Adrenal gland (tissue), 5 donors: ENCODE measurements around the gene GNAT1.

Source experiments
- POLR2A ChIP-seq, 2 donors: fragments of 450-650 bp; IDR thresholded peaks; one replicate each; pipeline ENCODE4 v1.6.1; 2017; ENCODE audit warnings: antibody characterized with exemption in 2 of 2, mild to moderate bottlenecking in 2 of 2, moderate library complexity in 1 of 2
- TF ChIP-seq, protein P1 (sequence below), 6 experiments: fragments of 450-650 bp in 4 of 6; fragments of 200-600 bp in 2 of 6; sonication (generic) in 1 of 6; IDR thresholded peaks; 1 replicate in 5 of 6; 2 replicates in 1 of 6; pipeline versions ENCODE4 v1.5.1 to v1.8.0; 2016 to 2021; ENCODE audit warnings: antibody characterized with exemption in 6 of 6, mild to moderate bottlenecking in 2 of 6, moderate library complexity in 1 of 6
- donor health status: DM: no; HTN: no; CAD: no.

DNA sequence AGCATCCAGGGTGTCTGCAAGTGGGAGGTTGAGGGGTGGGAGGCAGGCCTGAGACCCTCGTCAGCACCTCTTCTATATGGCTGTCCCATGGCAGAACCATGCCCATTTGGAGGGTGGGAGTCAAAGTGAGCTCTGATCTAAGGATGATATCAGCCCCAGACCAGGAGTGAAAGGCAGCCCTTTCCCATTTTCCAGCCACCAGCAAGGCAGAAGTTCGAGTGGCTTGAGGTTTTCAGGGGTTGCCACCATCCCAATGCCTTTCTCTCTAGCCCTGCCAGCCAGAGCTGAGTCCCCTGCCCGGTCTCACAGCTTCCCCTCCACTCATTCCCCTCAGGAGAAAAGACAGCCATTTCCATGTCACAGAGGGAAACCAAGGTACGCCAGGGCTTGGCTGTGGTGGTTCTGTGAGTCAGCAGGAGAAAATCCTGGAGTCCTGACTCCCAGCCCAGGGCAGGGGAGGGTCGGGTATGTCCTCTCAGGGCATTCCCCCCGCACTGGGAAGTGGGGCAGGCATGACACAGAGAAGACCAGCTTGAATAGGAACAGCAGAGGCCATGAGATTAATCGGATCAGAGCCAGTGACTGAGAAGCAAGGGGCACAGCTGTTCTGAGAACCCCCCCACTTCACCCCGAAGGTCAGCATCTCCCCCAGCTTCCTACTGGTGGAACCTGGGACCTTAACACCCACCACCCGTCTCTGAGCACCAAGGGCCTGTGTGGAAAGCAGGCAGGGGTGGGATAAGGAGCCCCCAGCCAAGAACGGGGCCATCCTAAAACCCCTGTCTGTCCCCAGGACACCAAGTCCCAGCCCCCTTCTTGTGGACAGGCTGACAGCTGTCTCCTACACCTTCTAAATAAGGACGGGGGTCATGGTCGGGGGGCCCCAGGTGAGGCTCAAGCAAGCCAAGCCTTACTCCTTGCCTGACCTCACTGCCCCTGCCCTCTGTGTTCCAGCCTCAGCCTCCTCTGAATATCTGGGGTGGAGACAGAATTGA, 12.7 kb downstream of the GNAT1 start:
- TF ChIP-seq POLR2A (IDR thresholded peaks at IDR 0.05): no peak
- TF ChIP-seq, protein P1, sequence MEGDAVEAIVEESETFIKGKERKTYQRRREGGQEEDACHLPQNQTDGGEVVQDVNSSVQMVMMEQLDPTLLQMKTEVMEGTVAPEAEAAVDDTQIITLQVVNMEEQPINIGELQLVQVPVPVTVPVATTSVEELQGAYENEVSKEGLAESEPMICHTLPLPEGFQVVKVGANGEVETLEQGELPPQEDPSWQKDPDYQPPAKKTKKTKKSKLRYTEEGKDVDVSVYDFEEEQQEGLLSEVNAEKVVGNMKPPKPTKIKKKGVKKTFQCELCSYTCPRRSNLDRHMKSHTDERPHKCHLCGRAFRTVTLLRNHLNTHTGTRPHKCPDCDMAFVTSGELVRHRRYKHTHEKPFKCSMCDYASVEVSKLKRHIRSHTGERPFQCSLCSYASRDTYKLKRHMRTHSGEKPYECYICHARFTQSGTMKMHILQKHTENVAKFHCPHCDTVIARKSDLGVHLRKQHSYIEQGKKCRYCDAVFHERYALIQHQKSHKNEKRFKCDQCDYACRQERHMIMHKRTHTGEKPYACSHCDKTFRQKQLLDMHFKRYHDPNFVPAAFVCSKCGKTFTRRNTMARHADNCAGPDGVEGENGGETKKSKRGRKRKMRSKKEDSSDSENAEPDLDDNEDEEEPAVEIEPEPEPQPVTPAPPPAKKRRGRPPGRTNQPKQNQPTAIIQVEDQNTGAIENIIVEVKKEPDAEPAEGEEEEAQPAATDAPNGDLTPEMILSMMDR (IDR thresholded peaks at IDR 0.05): no peak
